ENCODE measurements around the gene KLK11.

The KLK11 gene

GRCh38 chr19:51064534-51065220, 38.3 kb upstream of the KLK11 start, which contains the start of gene KLK13:
Gene KLK13 (minus strand): TSS chr19:51065092. CDS start chr19:51065067, 25 bp downstream.
- no peak for TF ChIP-seq CTCF (conservative IDR thresholded peaks at IDR 0.05; ENCODE audit: low read depth)
- POLR2A ChIA-PET (ENCODE audit: low non-redundant PET) = no interaction called here
- CTCF ChIA-PET = interaction anchor here (0.6 to 0.7 kb wide), 2 partner anchors 30 to 33 kb away, joined by 4 read pairs; no protein-coding TSS in a partner anchor
- DNase-seq (ENCODE audit: low spot score) = peak; percentile 68
- no peak within 1 kb of the TSS for H3K27ac ChIP-seq

DNA sequence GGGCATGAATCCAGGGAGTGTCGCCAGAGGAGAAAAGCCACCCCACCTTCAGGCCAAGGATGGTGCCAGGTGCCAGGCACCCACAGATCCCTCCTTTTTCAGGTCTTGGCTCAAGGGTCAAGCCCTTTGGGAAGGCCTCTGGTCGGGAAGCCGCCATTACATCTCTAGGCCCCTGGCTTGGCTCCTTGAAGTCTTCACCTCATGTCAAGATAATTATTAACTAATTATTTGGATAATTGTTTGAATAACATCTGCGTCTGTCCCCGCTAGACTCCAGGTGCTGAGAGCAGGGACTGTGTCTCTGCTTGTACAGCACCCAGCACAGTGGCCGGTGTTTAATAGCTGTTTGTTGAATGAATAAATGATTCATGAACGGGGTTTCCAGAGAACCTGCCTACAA, 37.2 kb upstream of the KLK11 start:
- ChIA-PET CTCF (interaction anchor here (0.6 to 1.3 kb wide), 2 partner anchors 31 to 43 kb away, joined by 4 read pairs; no protein-coding TSS in a partner anchor), POLR2A (ENCODE audit: low non-redundant PET) (no interaction called here)
- DNase-seq (ENCODE audit: low spot score) = no peak
- no peak for TF ChIP-seq CTCF (conservative IDR thresholded peaks at IDR 0.05; ENCODE audit: low read depth)
- H3K27ac ChIP-seq = no peak overlapping the region

DNA sequence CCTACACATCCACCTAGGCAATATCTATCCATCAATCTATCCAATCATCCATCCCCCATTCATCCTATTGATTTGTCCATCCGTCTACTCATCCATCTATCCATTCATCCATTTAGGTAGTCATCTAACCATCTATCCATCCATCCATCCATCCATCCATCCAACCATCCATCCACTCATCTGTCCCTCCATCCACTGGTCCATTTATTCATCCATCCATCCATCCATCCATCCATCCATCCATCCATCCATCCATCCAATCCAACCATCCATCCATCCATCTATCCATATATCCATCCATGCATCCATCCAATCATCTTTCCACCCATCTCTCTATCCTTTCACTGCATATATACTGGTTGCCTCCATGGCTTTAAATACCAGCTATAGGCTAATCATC, 34.6 kb upstream of the KLK11 start:
- POLR2A ChIA-PET (ENCODE audit: low non-redundant PET) = no interaction called here
- H3K27ac ChIP-seq = no peak overlapping the region
- CTCF ChIA-PET = no interaction called here

DNA sequence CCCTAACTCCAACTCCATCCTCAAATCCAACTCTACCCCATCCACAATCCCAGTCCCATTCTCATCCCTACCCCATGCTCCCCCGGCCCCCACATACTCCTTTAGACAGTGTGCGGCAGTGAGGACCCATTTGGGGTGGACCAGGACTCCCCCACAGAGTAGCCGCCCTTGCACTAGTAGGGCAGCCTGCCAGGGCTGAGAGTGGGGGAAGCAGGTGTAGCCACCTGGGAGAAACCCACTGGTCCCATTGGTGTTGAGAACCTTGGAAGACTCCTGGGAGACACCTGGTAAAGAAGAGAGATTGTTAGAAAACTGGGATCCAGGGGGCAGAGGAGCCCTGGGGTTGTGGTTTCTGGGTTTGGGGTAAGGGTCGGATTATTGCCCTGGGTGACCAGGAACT, 33.9 kb upstream of the KLK11 start:
- H3K27ac ChIP-seq = no peak overlapping the region
- no peak for TF ChIP-seq CTCF (conservative IDR thresholded peaks at IDR 0.05; ENCODE audit: low read depth)
- no peak for DNase-seq (ENCODE audit: low spot score)
- POLR2A ChIA-PET (ENCODE audit: low non-redundant PET) = no interaction called here
- CTCF ChIA-PET = no interaction called here

More for the DNA sequence above, 34.6 kb upstream of the KLK11 start:
- TF ChIP-seq CTCF (conservative IDR thresholded peaks at IDR 0.05; ENCODE audit: low read depth) = no peak
- DNase-seq (ENCODE audit: low spot score) = no peak

GRCh38 chr19:51059715-51060114, 33.3 kb upstream of the KLK11 start:
- POLR2A ChIA-PET (ENCODE audit: low non-redundant PET) = no interaction called here
- DNase-seq (ENCODE audit: low spot score) = no peak
- no peak for TF ChIP-seq CTCF (conservative IDR thresholded peaks at IDR 0.05; ENCODE audit: low read depth)

DNA sequence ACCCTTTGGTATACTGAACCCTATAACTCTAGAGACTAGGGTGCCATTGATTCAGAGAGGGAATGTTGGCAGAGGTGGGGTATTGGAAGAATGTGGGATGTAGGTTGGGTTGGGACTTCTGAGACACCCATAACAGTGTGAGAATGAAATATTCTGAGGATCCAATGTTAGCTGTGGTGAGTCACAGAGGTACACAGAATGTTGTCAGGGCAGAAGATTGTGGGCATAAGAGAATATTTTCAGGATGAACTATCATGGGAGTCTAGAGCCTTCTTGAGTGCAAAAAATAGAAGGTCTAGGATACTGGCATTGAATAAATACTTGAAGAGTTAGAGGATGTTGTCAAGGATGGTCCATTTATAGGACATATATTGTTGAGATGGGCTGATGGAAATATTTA, 29.4 kb upstream of the KLK11 start:
- ChIA-PET CTCF (no interaction called here), POLR2A (ENCODE audit: low non-redundant PET) (no interaction called here)
- no peak for DNase-seq (ENCODE audit: low spot score)
- H3K27ac ChIP-seq = no peak overlapping the region
- TF ChIP-seq CTCF (conservative IDR thresholded peaks at IDR 0.05; ENCODE audit: low read depth) = no peak

More at GRCh38 chr19:51059715-51060114, 33.3 kb upstream of the KLK11 start:
- H3K27ac ChIP-seq = no peak overlapping the region
- CTCF ChIA-PET = no interaction called here
